AG04450 (cell line): ENCODE measurements around the gene MICAL3. TPM values are rescaled to one million over a fixed set of nuclear protein-coding genes. Genes with fewer than 3 reads are reported as not detected.

Source experiments
- CTCF ChIA-PET: fragments of 300-600, 350-600 bp; formaldehyde crosslinking; extraction: SDS; loops from one replicate; lab custom pipeline; 2022; ENCODE audit warnings: antibody characterized with exemption, inconsistent platforms; lab: Charles Lee
- POLR2A ChIA-PET: fragments of 350-600 bp; formaldehyde crosslinking; extraction: SDS; loops from one replicate; lab custom pipeline; 2021; ENCODE audit warnings: antibody characterized with exemption, inconsistent platforms; lab: Yijun Ruan, JAX
- DNase-seq: peaks from one replicate; pipeline ENCODE4 v3.0.0-alpha.2; 2011; ENCODE audit warnings: low read depth, low spot score
- H3K27ac ChIP-seq: one replicate; pipeline ENCODE4 v1.5.1; 2012; ENCODE audit warnings: low read depth, low read length, control low read depth
- H3K27me3 ChIP-seq: one replicate; pipeline ENCODE4 v1.6.0; 2012; ENCODE audit warnings: low read length; ENCODE audit not compliant: control insufficient read depth, insufficient read depth
- H3K4me3 ChIP-seq: 2 replicates; pipeline ENCODE4 v1.5.1; 2011; ENCODE audit warnings: mild to moderate bottlenecking, low read depth, low read length, control low read depth
- H3K9me3 ChIP-seq: 2 replicates; pipeline ENCODE4 v1.5.1; 2012; ENCODE audit warnings: low read length; ENCODE audit not compliant: control insufficient read depth, insufficient read depth
- CTCF ChIP-seq: IDR thresholded peaks from 2 replicates; pipeline ENCODE4 v1.5.1; 2011; ENCODE audit warnings: low read depth, low read length, control low read depth, inconsistent platforms
- polyA plus RNA-seq: library from polyadenylated mRNA; depleted of rRNA; stranded (reverse); fragments of >200 nt; gene quantifications from 2 replicates; pipeline ENCODE4 v1.2.3, GENCODE V29; 2011

The MICAL3 gene
- polyA plus RNA-seq, 1 experiment = 17.8 TPM

GRCh38 chr22:18070556-18071306 is 46.4 kb upstream of the MICAL3 start:
- no peak overlapping the region for H3K4me3 ChIP-seq
- H3K27me3 ChIP-seq = no peaks in the 10 kb centered on the region
- TF ChIP-seq CTCF = peak; percentile 30
- H3K27ac ChIP-seq = no peak overlapping the region
- H3K9me3 ChIP-seq = no peaks in the 10 kb centered on the region
- no peak for DNase-seq
- ChIA-PET POLR2A (no interaction called here), CTCF (interaction anchor here (1.0 to 2.8 kb wide), 2 partner anchors 37 to 240 kb away, joined by 3 to 15 read pairs; no protein-coding TSS in a partner anchor)

DNA sequence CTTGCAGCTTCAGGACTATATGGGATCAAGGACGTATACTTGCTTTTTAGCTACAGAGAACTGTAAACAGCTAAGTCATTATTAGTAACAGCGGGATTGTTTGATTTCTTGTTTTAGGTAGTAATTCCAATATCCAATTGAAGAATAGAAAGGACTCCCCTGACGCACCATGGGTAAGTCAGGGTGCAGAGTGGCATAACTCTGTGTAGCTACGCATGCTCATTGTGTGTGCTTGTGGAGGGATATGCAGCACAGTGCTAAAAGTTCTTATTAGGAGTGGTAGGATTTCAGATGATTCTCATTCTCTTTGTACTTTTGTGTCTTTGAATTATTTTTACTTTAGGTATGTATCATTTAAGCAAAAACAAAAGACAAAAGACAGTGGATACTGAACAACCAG is 45.7 kb upstream of the MICAL3 start:
- Histone ChIP-seq H3K27me3 (no peaks in the 10 kb centered on the region), H3K9me3 (no peaks in the 10 kb centered on the region), H3K27ac (no peak overlapping the region), H3K4me3 (no peak overlapping the region)
- DNase-seq = no peak
- no peak for TF ChIP-seq CTCF
- ChIA-PET POLR2A (no interaction called here), CTCF (interaction anchor here (2.8 kb wide), 1 partner anchor 240 kb away, joined by 15 read pairs; no protein-coding TSS in a partner anchor)

DNA sequence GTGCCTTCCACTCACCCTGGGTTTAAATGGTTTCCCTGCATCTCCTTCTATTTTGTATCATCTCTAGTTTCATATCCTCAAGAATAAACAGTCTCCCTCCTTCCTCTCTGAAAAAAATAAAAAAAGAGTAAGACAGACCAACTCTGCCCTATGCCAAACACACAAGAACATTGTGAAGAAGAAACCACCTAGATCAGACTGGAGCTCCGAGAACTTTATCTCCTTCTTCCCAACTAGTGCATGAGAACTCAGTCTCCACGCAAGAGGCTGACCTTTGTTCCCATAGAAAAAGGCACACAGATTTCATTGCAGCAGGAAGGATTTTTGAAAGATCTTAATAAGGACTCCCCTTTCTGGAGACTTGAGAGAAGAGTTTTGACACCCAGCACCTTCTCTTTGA is 44.7 kb upstream of the MICAL3 start:
- no peaks in the 10 kb centered on the region for H3K9me3 ChIP-seq
- no peak for TF ChIP-seq CTCF
- CTCF ChIA-PET = interaction anchor here (0.7 to 2.8 kb wide), 3 partner anchors 7 to 239 kb away, joined by 3 to 15 read pairs (median 5); no protein-coding TSS in a partner anchor

DNA sequence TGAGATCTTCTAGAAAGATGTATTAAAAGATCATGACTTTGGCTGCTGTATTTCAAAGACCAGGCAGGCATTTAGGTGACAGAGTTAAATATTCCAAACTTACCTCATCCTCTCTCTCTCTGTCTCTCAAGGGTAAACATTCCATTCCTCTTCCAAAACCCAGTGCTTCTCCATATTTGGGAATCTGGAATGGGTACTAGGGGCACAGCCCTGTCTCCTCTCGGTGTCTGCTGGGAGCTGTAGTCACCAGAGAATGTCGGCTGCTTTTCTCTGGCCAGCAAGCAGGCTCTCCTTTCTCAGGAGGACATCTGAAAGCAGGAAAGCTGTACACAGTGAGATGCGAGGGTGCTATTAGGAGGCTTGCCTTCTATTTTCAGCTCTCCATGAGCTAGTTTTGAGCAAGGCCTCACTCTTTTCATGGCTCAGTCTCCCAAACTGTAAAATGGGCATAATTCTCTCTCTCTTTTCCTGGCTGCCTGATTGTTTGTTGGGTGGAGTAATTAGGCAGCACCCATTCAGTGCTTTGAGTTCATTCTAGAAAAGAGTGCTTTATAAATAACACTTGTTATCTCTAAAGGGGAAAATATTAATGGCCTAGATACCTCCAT is 44.1 kb upstream of the MICAL3 start:
- Histone ChIP-seq H3K4me3 (no peak overlapping the region), H3K27ac (no peak overlapping the region), H3K27me3 (no peaks in the 10 kb centered on the region), H3K9me3 (no peaks in the 10 kb centered on the region)
- ChIA-PET CTCF (interaction anchor here (0.7 to 2.8 kb wide), 3 partner anchors 8 to 238 kb away, joined by 3 to 15 read pairs (median 5); no protein-coding TSS in a partner anchor), POLR2A (interaction anchor here (0.8 to 1.3 kb wide), 2 partner anchors 24 to 158 kb away, joined by 3 to 5 read pairs; no protein-coding TSS in a partner anchor)
- TF ChIP-seq CTCF = no peak
- no peak for DNase-seq

More for the DNA sequence above, 44.7 kb upstream of the MICAL3 start:
- Histone ChIP-seq H3K27me3 (no peaks in the 10 kb centered on the region), H3K27ac (no peak overlapping the region), H3K4me3 (no peak overlapping the region)
- POLR2A ChIA-PET = interaction anchor here (0.8 to 1.3 kb wide), 2 partner anchors 25 to 158 kb away, joined by 3 to 5 read pairs; no protein-coding TSS in a partner anchor
- DNase-seq = no peak
